T follicular helper cell (primary cell): ENCODE results near the gene ANKRD16.
"Not testable (repeated sequence)": the region's sequence is repeated elsewhere in the genome, so short reads cannot be mapped to it uniquely, and the experiment has no call there.

ENCODE experiments used
- DNase-seq: peaks from one replicate; pipeline ENCODE4 v3.0.0-alpha.2; 2020; ENCODE audit warnings: low read depth

ANKRD16 gene

GRCh38 chr10:5835446-5836095 is 54.1 kb downstream of the ANKRD16 start:
- DNase-seq, result no peak

- DNase-seq, result no peak
Observed at GRCh38 chr10:5833814-5834213, 55.9 kb downstream of the ANKRD16 start.

- DNase-seq, result no peak
Observed at GRCh38 chr10:5832946-5833345, 56.7 kb downstream of the ANKRD16 start.

GRCh38 chr10:5831446-5831782 is 58.3 kb downstream of the ANKRD16 start:
- no peak for DNase-seq

GRCh38 chr10:5830629-5831445 is 58.9 kb downstream of the ANKRD16 start:
- no peak for DNase-seq

GRCh38 chr10:5829267-5829666 is 60.4 kb downstream of the ANKRD16 start:
- DNase-seq, result no peak

GRCh38 chr10:5828725-5829124 is 61.0 kb downstream of the ANKRD16 start:
- DNase-seq, result no peak

- no peak for DNase-seq
Observed at GRCh38 chr10:5827841-5828240, 61.9 kb downstream of the ANKRD16 start.

- not testable (repeated sequence) for DNase-seq
Observed at GRCh38 chr10:5826511-5826910, 63.2 kb downstream of the ANKRD16 start.

GRCh38 chr10:5818894-5819293 is 70.8 kb downstream of the ANKRD16 start:
- no peak for DNase-seq

GRCh38 chr10:5818048-5818331 is 71.7 kb downstream of the ANKRD16 start:
- DNase-seq, result no peak

GRCh38 chr10:5817322-5818047 is 72.2 kb downstream of the ANKRD16 start:
- no peak for DNase-seq

- DNase-seq, result no peak
Observed at GRCh38 chr10:5816170-5816569, 73.5 kb downstream of the ANKRD16 start.

GRCh38 chr10:5814110-5815107 is 75.3 kb downstream of the ANKRD16 start:
- DNase-seq, result no peak

GRCh38 chr10:5813341-5814109 is 76.2 kb downstream of the ANKRD16 start, which contains the start of gene GDI2:
TSS of gene GDI2 (minus strand) at chr10:5813434. CDS start at chr10:5813258, 176 bp downstream.
- DNase-seq, result peak; percentile 95

GRCh38 chr10:5813091-5813340 is 76.7 kb downstream of the ANKRD16 start:
- DNase-seq, result no peak

GRCh38 chr10:5812283-5813090 is 77.2 kb downstream of the ANKRD16 start:
- peak; percentile 6 for DNase-seq
